SH-SY5Y (cell line): ENCODE measurements around the gene DLEC1.

Experiments used
- GATA2 ChIP-seq: IDR thresholded peaks from 2 replicates; pipeline ENCODE4 v1.6.1; 2011; ENCODE audit warnings: mild to moderate bottlenecking, low read depth, low read length
- GATA3 ChIP-seq: IDR thresholded peaks from 2 replicates; pipeline ENCODE4 v1.6.1; 2011; ENCODE audit warnings: low read depth, mild to moderate bottlenecking, low read length, moderate library complexity

DNA sequence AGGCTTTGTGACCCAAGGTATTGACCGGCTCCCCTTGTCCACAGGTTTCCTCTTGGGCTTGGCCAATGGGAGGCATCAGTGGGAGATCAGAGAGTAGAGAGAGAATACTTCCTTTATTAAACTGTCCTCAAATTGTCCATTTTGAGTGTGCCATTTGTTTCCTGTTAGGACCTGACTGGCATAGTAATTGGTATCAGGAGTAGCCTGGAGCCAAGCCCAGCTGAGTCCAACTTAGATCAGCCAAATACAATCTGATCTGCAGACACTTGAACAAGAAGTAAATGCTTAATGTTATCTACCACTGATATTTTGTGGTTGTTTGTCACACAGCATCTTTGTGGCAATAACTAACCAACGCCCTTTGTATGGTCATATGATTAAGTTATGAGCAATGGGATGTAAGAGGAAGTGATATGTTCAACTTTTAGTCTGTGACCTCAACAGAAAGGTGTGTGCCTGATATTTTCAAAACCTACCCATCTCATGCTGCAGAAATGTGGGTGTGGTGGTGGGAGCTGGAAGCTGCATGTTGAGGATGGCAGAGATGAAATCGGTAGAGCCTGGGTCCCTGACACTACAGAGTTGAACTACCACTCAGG is 112.8 kb downstream of the DLEC1 start:
- TF ChIP-seq GATA2: no peak
- TF ChIP-seq GATA3: no peak
